ENCODE measurements around the gene CDC20B.

- TF ChIP-seq CTCF (IDR thresholded peaks at IDR 0.05) (no peak), POLR2AphosphoS5 (IDR thresholded peaks at IDR 0.05) (no peak)
These were observed 2.8 kb upstream of the CDC20B start for GRCh38 chr5:55175781-55176175.

Measured in upper lobe of left lung (tissue), 4 donors.